Right kidney (tissue), 1 donor: ENCODE measurements around the gene PCDH1.
"Not testable (repeated sequence)": the region's sequence is repeated elsewhere in the genome, so short reads cannot be mapped to it uniquely, and the experiment has no call there.

Source experiments
- DNase-seq: peaks from one replicate; pipeline ENCODE4 v3.0.0-alpha.2; 2016

Gene PCDH1

GRCh38 chr5:141902015-141902814 lies 24.0 kb upstream of the PCDH1 start:
- no peak for DNase-seq

GRCh38 chr5:141898448-141899049 lies 20.3 kb upstream of the PCDH1 start:
- DNase-seq, result no peak

DNA sequence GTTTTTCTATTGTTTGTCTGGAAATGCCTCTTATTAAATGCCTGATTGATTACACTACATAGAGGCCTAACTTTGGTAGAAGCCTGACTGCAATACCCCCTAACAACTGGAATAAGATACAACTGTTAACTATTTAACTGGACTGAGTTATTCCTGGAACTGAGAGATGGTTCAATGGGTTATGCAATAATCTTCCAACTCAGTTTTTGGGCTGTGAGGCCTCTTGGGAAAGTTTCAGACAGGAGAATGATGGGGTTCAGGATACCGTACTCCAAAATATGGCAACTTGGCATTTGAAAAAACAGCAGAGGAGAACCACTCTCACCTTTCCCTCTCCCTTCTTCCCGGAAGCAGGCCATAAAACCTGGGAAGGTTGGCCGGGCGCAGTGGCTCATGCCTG lies 19.2 kb upstream of the PCDH1 start:
- no peak for DNase-seq

DNA sequence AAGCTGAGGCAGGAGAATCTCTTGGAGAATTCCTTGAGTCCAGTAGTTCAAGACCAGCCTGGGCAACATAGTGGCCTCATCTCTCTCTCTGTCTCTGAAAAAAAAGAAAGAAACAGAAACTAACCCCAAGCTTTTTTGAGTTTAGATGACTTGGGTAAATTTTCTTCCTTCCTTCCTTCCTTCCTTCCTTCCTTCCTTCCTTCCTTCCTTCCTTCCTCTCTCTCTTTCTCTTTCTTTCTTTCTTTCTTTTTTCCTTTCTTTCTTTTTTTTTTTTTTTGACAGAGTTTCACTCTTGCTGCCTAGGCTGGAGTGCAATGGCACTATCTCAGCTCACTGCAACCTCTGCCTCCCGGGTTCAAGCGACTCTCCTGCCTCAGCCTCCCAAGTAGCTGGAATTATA lies 12.2 kb upstream of the PCDH1 start:
- not testable (repeated sequence) for DNase-seq

DNA sequence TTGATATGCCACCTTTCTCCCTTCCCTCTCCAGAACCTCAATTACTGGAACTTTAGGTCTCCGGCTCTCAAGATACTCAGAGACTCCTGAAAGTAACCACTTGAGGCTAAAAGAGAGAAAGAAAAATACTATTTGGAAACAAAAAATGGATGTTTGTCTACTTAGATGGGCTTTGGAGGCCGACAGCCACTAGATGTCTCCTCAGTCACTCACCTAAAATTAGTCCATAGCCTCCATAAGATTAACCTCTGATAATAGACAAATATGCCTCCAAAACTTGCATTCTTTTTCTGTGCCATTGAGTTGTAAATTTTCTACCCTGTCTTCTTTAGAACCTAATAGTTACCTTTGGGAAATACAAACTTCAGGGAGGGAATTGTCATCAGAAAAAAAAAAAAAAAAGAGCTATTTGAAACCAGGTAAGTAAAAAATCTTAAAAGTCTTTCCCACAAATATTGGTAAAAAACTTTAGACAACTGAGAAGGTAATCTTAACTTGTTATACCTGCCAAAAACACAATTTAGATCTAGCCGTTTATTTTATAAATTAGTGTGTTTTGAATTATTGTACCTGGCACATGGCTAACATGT lies 11.2 kb upstream of the PCDH1 start:
- DNase-seq, result no peak

GRCh38 chr5:141883892-141884318 lies 5.7 kb upstream of the PCDH1 start:
- DNase-seq, result no peak

- peak; percentile 51 for DNase-seq
These were observed 5.1 kb upstream of the PCDH1 start for GRCh38 chr5:141883184-141883891.

GRCh38 chr5:141882594-141883183 lies 4.5 kb upstream of the PCDH1 start:
- no peak for DNase-seq

DNA sequence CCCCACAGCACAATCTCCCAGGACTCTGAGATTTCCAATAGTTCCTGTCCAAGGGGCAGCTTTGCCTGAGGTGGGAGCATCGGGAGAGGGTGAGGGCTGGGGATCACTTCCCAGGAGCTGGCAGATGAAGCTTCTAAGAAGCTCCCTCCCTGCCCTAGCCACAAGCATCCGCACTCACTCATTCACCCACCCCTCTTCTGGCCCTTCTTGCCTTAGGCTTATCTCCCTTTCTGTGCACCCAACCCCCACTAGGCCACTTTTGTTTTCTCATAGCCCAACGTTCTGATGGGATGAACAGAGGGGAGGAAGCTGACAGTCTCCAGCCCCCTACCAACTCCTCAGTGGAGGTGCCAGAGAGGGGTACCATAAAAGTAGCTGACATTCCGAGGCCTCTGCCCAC lies 3.7 kb upstream of the PCDH1 start:
- DNase-seq, result no peak

- DNase-seq, result no peak
These were observed 3.0 kb upstream of the PCDH1 start for GRCh38 chr5:141880961-141881801.

GRCh38 chr5:141879941-141880738 lies 1.9 kb upstream of the PCDH1 start:
- no peak for DNase-seq

DNA sequence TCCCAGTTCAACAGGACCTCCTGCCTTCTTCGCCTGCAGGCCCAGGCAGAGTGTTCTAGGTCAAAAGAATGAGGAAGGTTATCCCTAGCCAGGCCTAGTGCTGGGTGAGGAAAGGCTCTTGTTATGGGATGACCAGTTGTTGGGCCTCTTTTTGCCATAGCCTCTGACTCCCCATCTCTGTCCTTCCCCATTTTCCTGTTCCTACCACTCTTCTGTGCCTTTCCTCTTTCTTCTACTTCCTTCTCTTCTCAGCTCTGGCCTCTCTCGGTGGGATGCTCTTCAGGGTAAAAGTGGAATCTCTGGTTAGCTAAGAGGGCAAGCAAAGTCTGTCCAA lies 1.2 kb upstream of the PCDH1 start:
- DNase-seq, result no peak

GRCh38 chr5:141878711-141879425 lies 658 bp upstream of the PCDH1 start:
- peak; percentile 89 for DNase-seq

DNA sequence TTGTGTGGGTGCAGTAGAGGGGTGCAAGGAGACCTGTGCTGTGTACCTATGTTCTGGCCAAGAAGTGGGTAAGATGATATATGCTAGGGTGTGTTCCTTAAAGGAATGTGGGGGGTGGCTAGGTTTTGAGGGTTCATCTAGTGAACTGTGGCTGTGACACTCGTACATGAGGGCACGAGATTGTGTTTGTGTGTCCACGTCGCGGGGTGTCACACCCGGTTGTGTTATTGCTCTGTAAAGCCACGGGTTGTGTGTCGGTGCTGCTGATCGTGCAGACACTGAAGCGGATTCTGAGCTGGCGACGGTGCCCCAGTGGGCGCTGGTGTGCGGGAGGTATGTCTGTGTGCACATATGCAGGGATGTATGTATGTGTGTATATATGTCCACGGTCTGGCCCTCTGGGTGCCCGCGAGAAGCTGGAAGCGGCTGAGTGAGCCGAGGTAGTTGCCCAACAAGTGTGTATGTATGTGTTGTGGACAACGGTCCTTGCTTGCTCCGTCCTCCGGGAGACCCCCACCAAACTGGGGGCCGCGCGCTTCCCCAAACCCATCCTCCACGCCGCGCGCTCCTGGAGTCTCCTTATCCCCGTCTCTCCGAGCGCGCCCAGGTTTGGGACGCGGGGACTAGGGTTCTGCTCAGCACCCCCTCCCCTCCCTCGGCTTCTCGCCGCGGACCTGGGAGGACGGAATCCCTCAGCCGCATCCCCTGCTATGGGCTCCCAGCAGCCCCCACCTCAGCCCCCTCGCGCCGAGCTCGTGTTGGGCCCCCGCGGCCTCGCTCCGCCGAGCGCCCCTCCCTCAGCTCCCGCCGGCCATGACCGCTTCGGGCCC lies 639 bp downstream of the PCDH1 start:
- peak; percentile 69 for DNase-seq

- DNase-seq, result peak; percentile 57
These were observed 1.4 kb downstream of the PCDH1 start for GRCh38 chr5:141876628-141877355.

GRCh38 chr5:141875795-141876627 lies 2.2 kb downstream of the PCDH1 start:
- peak; percentile 67 for DNase-seq

GRCh38 chr5:141875022-141875740 lies 3.0 kb downstream of the PCDH1 start:
- no peak for DNase-seq
